Measurements from ENCODE around the gene IQCE.
A peak's percentile ranks its signal among the peaks of the same experiment; 100 is the strongest.

The IQCE gene

DNA sequence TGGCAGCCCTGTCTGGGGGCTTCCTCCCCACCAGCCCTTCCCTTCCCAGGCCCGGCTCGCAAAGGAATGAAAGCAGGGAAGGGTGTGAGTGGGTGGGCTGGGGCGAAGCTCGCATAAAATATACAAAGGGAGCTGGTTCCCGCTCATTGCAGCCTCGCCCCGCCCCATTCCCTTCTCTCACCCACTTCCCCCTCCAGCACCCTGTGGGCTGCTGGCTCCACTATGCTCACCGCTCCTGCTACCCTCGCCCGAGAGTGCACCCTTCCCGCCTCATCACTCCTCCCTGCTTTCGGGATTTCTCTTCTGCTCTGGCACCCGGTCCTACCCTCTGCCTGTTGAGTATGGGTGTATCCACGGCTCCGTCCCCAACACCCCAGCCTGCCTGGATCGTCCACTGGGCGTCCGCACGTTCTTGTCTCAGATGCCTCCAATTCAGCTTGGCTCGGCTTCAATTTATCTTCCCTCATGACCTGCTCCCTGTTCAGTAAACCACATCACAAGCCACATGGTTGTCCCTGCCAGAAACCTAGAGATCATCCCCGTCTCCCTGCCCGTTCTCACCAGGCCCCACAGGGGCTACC lies 58.6 kb downstream of the IQCE start:
- Histone ChIP-seq H3K4me3 (ENCODE audit: low read depth, low read length) (no peak overlapping the region), H3K27ac (ENCODE audit: low read depth, low read length) (no peak overlapping the region), H3K9me3 (ENCODE audit: control insufficient read depth, insufficient read depth, low read length) (no peaks in the 10 kb centered on the region), H3K9ac (ENCODE audit: low read depth, low read length) (no peak overlapping the region), H3K4me1 (ENCODE audit: control insufficient read depth, insufficient read depth, low read length) (peaks cover 19% of the 10 kb centered on the region), H3K36me3 (ENCODE audit: control insufficient read depth, insufficient read depth, low read length) (no peaks in the 10 kb centered on the region), H3K27me3 (ENCODE audit: control insufficient read depth, insufficient read depth, low read length) (no peaks in the 10 kb centered on the region)

DNA sequence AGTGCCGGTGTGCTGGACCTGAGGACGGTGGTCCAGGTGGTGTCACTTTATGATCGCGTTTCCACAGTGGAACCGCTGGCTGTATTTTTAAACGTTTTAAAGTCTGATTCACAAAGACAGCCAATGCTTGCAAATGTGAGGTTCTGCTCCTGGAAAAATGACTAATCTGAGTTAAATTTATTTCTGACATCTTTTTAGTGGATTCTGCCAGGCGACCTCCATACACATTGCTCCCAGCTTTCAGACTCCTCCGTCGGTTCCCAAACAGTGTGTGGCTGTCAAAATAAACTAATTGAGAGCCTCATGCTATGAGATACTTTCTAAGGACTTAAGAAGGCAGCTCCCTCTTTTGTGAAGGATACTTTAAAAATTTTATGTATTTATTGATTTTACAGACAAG lies 60.3 kb downstream of the IQCE start:
- Histone ChIP-seq H3K9me3 (ENCODE audit: control insufficient read depth, insufficient read depth, low read length) (no peaks in the 10 kb centered on the region), H3K36me3 (ENCODE audit: control insufficient read depth, insufficient read depth, low read length) (no peaks in the 10 kb centered on the region), H3K27me3 (ENCODE audit: control insufficient read depth, insufficient read depth, low read length) (no peaks in the 10 kb centered on the region), H3K9ac (ENCODE audit: low read depth, low read length) (no peak overlapping the region), H3K4me1 (ENCODE audit: control insufficient read depth, insufficient read depth, low read length) (peaks cover 19% of the 10 kb centered on the region), H3K4me3 (ENCODE audit: low read depth, low read length) (no peak overlapping the region), H3K27ac (ENCODE audit: low read depth, low read length) (no peak overlapping the region)

DNA sequence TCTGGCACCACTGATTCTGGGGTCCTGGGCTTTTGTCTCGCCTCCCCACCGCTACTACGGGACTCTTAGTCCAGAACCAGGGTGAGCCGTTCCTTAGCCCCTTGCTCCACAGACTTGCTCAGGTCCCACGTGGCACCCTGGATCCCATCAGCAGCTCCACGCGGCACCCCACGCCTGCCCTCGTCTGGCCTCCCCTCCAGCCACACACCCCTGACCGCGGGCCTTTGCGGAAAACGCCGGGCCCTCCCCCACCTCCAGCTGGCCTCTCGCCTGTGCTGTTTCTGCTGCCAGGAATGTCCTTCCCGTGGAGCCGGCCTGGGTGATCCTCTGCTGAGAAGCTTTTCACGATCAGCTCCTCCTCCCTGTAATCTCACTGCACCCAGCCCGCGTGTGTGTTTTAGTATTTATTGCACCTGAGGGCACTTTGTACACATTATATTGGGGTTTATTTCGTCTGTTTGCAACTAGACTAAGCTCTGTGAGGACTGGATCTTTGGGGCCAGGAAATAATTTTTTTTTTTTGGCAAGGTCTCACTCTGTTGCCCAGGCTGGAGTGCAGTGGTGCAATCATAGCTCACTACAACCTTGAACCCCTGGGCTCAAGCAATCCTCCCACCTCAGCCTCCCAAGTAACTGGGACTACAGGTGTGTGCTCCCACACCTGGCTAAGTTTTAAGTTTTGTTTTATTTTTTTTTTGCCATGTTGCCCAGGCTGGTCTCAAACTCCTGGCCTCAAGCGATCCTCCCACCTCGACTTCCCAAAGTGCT lies 62.5 kb downstream of the IQCE start:
- H3K9me3 ChIP-seq (ENCODE audit: control insufficient read depth, insufficient read depth, low read length) = no peaks in the 10 kb centered on the region
- no peaks in the 10 kb centered on the region for H3K27me3 ChIP-seq (ENCODE audit: control insufficient read depth, insufficient read depth, low read length)
- no peaks in the 10 kb centered on the region for H3K36me3 ChIP-seq (ENCODE audit: control insufficient read depth, insufficient read depth, low read length)
- H3K4me1 ChIP-seq (ENCODE audit: control insufficient read depth, insufficient read depth, low read length) = peaks cover 19% of the 10 kb centered on the region
- peak overlapping the region; percentile 63 for H3K27ac ChIP-seq (ENCODE audit: low read depth, low read length)
- no peak overlapping the region for H3K9ac ChIP-seq (ENCODE audit: low read depth, low read length)
- no peak overlapping the region for H3K4me3 ChIP-seq (ENCODE audit: low read depth, low read length)

DNA sequence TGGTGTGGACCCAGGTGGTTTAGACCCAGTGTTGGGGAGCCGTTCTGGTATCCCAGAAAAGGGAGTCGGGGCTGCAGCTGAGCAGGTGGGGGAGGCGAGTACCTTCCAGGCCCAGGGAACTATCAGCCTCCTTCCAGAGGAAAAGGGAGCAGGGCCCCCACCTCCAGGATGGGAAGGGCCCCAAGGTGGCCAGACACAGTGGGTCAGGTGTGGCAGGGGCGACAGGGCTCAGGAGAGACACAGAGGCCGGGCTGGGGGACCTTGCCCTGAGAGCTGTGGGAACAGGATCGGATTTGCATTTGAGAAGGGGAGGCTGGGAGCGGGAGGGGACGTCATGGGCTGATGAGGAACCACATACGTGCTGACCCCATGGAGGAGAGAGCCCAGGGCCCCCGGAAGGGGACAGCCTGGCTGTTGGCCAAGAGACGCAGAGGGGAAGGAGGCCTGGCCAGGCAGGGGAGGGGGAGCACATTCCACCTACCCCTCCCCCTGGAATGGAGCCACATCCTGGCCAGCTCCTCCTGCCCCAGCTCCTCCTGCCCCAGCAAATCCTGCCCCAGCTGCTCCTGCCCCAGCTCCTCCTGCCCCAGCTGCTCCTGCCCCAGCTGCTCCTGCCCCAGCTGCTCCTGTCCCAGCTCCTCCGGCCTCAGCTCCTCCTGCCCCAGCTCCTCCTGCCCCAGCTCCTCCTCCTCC lies 63.3 kb downstream of the IQCE start:
- H3K4me1 ChIP-seq (ENCODE audit: control insufficient read depth, insufficient read depth, low read length) = peaks cover 14% of the 10 kb centered on the region
- H3K9me3 ChIP-seq (ENCODE audit: control insufficient read depth, insufficient read depth, low read length) = no peaks in the 10 kb centered on the region
- peak overlapping the region; percentile 63 for H3K27ac ChIP-seq (ENCODE audit: low read depth, low read length)
- H3K27me3 ChIP-seq (ENCODE audit: control insufficient read depth, insufficient read depth, low read length) = no peaks in the 10 kb centered on the region
- H3K4me3 ChIP-seq (ENCODE audit: low read depth, low read length) = no peak overlapping the region
- no peaks in the 10 kb centered on the region for H3K36me3 ChIP-seq (ENCODE audit: control insufficient read depth, insufficient read depth, low read length)
- H3K9ac ChIP-seq (ENCODE audit: low read depth, low read length) = no peak overlapping the region

DNA sequence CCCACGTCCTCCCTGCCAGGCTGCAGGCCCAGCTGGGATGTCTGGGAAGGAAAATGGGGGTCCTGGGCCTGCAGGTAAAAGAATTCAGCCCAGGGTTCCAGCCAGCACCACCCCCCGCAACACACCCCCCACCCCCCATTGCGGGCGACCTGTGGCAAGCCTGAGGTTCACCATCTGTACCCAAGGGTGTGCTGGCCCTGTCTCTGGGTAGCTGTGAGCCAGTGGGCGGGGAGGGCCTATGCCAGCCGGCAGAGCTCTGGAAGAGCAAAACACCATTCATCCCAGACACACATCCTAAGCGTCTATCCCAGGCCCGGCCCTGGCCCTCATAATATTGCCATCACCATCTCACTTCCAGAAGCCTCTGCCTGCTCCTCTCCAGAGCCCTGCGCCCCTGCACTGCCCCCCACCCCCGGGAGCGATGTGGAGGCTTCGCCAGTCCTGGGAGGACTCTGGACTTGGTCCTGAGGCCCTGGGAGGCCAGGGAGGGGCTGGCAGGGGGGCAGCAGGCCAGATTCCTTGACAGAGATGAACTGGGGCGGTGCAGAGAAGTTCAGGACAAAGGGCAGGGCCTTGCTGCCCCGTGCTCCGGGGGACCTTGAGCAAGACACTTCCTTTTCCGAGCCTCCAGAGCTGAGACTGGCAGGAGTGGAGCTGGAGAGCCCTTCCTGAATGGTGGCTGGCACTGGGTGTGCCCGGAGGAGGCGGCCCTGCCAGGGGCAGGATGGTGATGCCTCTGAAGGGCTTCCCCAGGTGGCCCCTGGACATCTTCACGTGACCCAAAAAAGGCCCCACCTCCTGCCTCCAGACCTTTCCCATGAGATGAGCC lies 64.3 kb downstream of the IQCE start:
- no peaks in the 10 kb centered on the region for H3K9me3 ChIP-seq (ENCODE audit: control insufficient read depth, insufficient read depth, low read length)
- no peak overlapping the region for H3K9ac ChIP-seq (ENCODE audit: low read depth, low read length)
- H3K4me1 ChIP-seq (ENCODE audit: control insufficient read depth, insufficient read depth, low read length) = peaks cover 10% of the 10 kb centered on the region
- H3K27me3 ChIP-seq (ENCODE audit: control insufficient read depth, insufficient read depth, low read length) = no peaks in the 10 kb centered on the region
- H3K36me3 ChIP-seq (ENCODE audit: control insufficient read depth, insufficient read depth, low read length) = no peaks in the 10 kb centered on the region
- H3K27ac ChIP-seq (ENCODE audit: low read depth, low read length) = no peak overlapping the region
- no peak overlapping the region for H3K4me3 ChIP-seq (ENCODE audit: low read depth, low read length)

DNA sequence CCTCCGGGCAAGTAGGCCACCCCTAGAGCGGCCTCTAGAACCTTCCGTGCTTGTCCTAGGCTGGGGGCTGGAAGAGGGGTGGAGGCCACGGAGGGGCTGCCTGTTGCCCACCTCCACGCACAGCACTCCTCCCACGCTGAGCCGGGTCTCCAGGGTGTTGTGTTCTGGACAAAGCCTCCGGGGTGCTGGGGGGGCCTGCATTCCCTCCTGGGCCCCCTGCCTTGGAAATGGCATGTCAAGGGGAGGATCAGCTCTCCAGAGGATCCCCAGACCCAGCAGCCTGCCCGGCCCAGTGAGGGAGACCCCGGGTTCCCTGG lies 64.9 kb downstream of the IQCE start:
- Histone ChIP-seq H3K4me1 (ENCODE audit: control insufficient read depth, insufficient read depth, low read length) (peaks cover 10% of the 10 kb centered on the region), H3K4me3 (ENCODE audit: low read depth, low read length) (no peak overlapping the region), H3K27ac (ENCODE audit: low read depth, low read length) (no peak overlapping the region)

DNA sequence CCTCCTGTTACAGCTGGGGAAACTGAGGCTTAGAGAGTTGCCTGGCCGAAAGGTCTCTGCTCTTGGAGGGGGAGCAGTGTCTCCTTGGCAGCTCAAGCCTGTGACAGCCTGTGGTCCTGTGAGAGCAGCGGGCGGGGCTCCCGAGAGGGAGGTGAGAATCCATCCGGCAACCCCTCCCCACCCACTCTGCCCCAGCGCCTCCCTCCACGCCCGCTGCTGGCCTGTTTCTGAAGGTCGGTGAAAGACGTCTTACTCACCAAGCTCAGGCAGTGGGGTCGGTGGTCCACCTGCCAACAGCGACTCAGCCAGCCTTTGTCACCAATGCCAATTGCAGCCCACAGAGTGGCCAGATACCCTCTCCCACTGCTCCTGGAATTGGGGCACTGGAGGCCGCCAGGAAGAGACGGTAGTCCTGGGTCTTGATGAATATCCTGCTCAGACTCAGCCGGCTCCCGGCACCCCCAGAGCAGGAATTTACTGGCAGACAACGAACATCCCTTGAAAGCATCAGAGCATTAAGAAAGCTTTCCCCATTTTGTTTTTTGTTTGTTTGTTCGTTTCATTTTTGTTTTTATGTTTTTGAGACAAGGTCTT lies 65.6 kb downstream of the IQCE start:
- H3K4me3 ChIP-seq (ENCODE audit: low read depth, low read length) = no peak overlapping the region
- no peaks in the 10 kb centered on the region for H3K9me3 ChIP-seq (ENCODE audit: control insufficient read depth, insufficient read depth, low read length)
- H3K9ac ChIP-seq (ENCODE audit: low read depth, low read length) = no peak overlapping the region
- no peaks in the 10 kb centered on the region for H3K27me3 ChIP-seq (ENCODE audit: control insufficient read depth, insufficient read depth, low read length)
- H3K27ac ChIP-seq (ENCODE audit: low read depth, low read length) = no peak overlapping the region
- H3K4me1 ChIP-seq (ENCODE audit: control insufficient read depth, insufficient read depth, low read length) = peaks cover 10% of the 10 kb centered on the region
- no peaks in the 10 kb centered on the region for H3K36me3 ChIP-seq (ENCODE audit: control insufficient read depth, insufficient read depth, low read length)

More for the DNA sequence above, 64.9 kb downstream of the IQCE start:
- H3K9ac ChIP-seq (ENCODE audit: low read depth, low read length) = no peak overlapping the region
- H3K9me3 ChIP-seq (ENCODE audit: control insufficient read depth, insufficient read depth, low read length) = no peaks in the 10 kb centered on the region
- H3K36me3 ChIP-seq (ENCODE audit: control insufficient read depth, insufficient read depth, low read length) = no peaks in the 10 kb centered on the region
- no peaks in the 10 kb centered on the region for H3K27me3 ChIP-seq (ENCODE audit: control insufficient read depth, insufficient read depth, low read length)

DNA sequence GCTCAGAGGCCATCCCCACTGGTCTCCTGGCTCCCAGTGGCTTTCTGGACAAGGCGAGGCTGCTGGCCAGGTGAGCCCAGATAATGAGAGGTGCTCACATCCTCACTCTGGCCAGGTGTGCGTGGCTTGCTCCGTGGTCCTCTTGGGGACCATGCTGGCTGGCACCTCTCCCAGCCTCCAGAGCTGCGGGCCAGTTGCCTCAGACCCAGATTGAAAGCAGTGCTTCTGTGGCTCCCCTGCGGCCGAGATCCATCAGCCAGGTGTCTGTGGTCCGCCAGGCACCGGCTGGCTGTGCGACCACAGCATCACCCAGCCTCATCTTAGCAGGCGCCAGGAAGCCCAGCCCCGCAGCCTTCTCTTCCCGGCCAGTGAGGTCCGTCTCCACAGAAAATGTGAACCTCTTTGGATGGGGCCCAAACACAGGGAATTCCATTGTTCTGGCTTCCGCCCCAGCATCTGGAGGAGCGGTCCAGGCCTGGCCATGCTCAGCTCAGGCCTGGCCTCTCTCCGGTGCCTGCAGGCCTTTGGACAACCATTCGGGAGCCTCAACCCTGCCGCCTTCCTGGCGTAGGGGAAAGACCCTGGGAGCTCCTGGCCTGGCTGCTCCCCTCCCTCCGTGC lies 67.8 kb downstream of the IQCE start:
- no peak overlapping the region for H3K27ac ChIP-seq (ENCODE audit: low read depth, low read length)
- no peaks in the 10 kb centered on the region for H3K9me3 ChIP-seq (ENCODE audit: control insufficient read depth, insufficient read depth, low read length)
- no peaks in the 10 kb centered on the region for H3K36me3 ChIP-seq (ENCODE audit: control insufficient read depth, insufficient read depth, low read length)
- H3K4me3 ChIP-seq (ENCODE audit: low read depth, low read length) = no peak overlapping the region
- H3K27me3 ChIP-seq (ENCODE audit: control insufficient read depth, insufficient read depth, low read length) = no peaks in the 10 kb centered on the region
- peaks cover 6% of the 10 kb centered on the region for H3K4me1 ChIP-seq (ENCODE audit: control insufficient read depth, insufficient read depth, low read length)
- H3K9ac ChIP-seq (ENCODE audit: low read depth, low read length) = no peak overlapping the region

DNA sequence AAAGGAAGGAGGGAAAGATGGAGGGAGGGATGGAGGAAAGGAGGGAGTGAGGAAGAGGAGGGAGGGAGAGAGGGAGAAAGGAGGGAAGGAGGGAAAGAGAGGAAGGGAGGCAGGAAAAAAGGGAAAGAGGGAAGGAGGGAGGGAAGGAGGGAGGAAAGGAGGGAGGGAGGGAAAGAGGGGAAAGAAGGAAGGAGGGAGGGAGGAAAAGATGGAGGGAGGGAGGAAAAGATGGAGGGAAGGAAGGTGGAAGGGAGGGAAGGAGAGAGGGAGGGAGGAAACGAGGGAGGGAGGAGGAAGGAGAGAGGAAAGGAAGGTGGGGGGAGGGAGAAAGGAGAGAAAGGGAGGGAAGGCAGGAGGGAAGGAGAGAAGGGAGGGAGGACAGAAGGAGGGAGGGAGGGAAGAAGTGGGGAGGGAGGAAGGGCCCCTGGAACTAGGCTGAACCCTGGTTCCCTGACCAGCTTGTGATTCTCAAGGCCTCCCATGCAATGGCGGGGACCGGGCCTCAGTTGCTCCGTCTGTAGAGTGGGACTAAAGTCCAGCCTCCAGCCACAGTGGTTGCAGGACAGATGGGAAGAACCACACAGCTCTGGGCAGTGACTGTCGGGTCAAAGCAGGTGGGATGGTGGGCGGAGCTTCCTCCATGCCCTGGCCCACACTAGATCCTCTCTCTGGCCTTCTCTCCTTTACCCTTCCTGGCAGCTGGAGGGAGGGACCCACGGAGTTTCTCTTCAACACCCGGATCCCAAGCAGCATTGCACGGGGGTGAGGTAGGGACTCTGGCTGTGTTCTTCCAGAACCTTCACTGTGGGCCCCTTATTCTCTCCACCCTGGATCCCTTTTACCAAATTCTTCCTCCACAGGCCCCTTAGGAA lies 68.7 kb downstream of the IQCE start:
- H3K4me1 ChIP-seq (ENCODE audit: control insufficient read depth, insufficient read depth, low read length) = no peaks in the 10 kb centered on the region; the same call in 1 of the 2 replicates
- no peak overlapping the region for H3K4me3 ChIP-seq (ENCODE audit: low read depth, low read length)
- no peaks in the 10 kb centered on the region for H3K9me3 ChIP-seq (ENCODE audit: control insufficient read depth, insufficient read depth, low read length)
- no peaks in the 10 kb centered on the region for H3K36me3 ChIP-seq (ENCODE audit: control insufficient read depth, insufficient read depth, low read length)
- no peak overlapping the region for H3K9ac ChIP-seq (ENCODE audit: low read depth, low read length)
- no peak overlapping the region for H3K27ac ChIP-seq (ENCODE audit: low read depth, low read length)
- no peaks in the 10 kb centered on the region for H3K27me3 ChIP-seq (ENCODE audit: control insufficient read depth, insufficient read depth, low read length)

DNA sequence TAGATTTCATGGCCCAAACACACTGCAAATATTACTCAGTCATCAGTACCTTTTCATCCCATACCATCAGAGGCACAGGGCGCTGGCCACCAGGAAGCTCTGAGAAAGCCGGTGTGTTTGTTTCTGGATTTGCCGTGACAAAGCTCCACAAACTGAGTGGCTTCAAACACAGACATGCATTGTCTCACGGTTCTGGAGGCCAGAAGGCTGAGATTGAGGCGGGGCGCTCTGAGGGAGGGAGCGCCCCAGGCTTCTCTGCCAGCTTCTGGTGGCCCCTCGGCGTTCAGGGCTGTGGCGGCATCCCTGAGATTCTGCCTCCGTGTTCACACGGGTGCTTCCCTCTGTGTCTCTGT lies 69.3 kb downstream of the IQCE start:
- Histone ChIP-seq H3K27me3 (ENCODE audit: control insufficient read depth, insufficient read depth, low read length) (no peaks in the 10 kb centered on the region), H3K4me1 (ENCODE audit: control insufficient read depth, insufficient read depth, low read length) (no peaks in the 10 kb centered on the region; the same call in 1 of the 2 replicates), H3K27ac (ENCODE audit: low read depth, low read length) (no peak overlapping the region), H3K4me3 (ENCODE audit: low read depth, low read length) (no peak overlapping the region), H3K9ac (ENCODE audit: low read depth, low read length) (no peak overlapping the region), H3K36me3 (ENCODE audit: control insufficient read depth, insufficient read depth, low read length) (no peaks in the 10 kb centered on the region), H3K9me3 (ENCODE audit: control insufficient read depth, insufficient read depth, low read length) (no peaks in the 10 kb centered on the region)
